Right lobe of liver (tissue), 6 donors: ENCODE measurements around the gene MED12L. TPM values are rescaled to one million over a fixed set of nuclear protein-coding genes. Genes with fewer than 3 reads are reported as not detected.

Experiments
- ATAC-seq, 4 donors: fragments of 200-7000 bp; cut with Tn5 transposase; one replicate each; pipeline ENCODE4 v1.9.1; 2020; ENCODE audit warnings: mild to moderate bottlenecking in 4 of 4, moderate library complexity in 4 of 4
- DNase-seq, 3 donors: peaks; one replicate each; pipeline ENCODE4 v3.0.0-alpha.2; 2020
- H3K27ac ChIP-seq, 3 donors: fragments of 200-600 bp; one replicate each; pipeline ENCODE4 v1.8.0; 2022
- H3K27me3 ChIP-seq, 2 donors: fragments of 200-600 bp; one replicate each; pipeline ENCODE4 v1.8.0; 2022
- H3K36me3 ChIP-seq, 4 donors: fragments of 200-600 bp; sonication (generic) in 1 of 4; one replicate each; pipeline versions ENCODE4 v1.5.1 to v1.8.0; 2017 to 2022; ENCODE audit warnings: control low read depth in 1 of 4
- H3K4me1 ChIP-seq, 4 donors: fragments of 200-600 bp; sonication (generic) in 1 of 4; one replicate each; pipeline versions ENCODE4 v1.5.1 to v1.8.0; 2017 to 2022; ENCODE audit warnings: control low read depth in 1 of 4
- H3K4me3 ChIP-seq, 3 donors: fragments of 200-600 bp; one replicate each; pipeline ENCODE4 v1.8.0; 2022
- H3K9me3 ChIP-seq, 4 donors: fragments of 200-600 bp; sonication (generic) in 1 of 4; one replicate each; pipeline versions ENCODE4 v1.5.1 to v1.8.0; 2017 to 2022; ENCODE audit warnings: control low read depth in 1 of 4
- CTCF ChIP-seq, 4 donors: fragments of 200-600 bp in 3 of 4; fragments of 450-650 bp in 1 of 4; IDR thresholded peaks; one replicate each; pipeline versions ENCODE4 v1.5.1 to v1.8.0; 2016 to 2022; ENCODE audit warnings: antibody characterized with exemption in 4 of 4, mild to moderate bottlenecking in 2 of 4
- POLR2A ChIP-seq: fragments of 450-650 bp; IDR thresholded peaks from one replicate; pipeline ENCODE4 v1.6.1; 2017; ENCODE audit warnings: antibody characterized with exemption, mild to moderate bottlenecking
- WGBS: methylation state at CpG from one replicate; pipeline ENCODE4 v1.1.6; 2018; ENCODE audit warnings: low coverage, low lambda C conversion rate; ENCODE audit not compliant: insufficient coverage; ENCODE audit errors: missing lambda C conversion rate; 5-methylcytosine and 5-hydroxymethylcytosine counted together
- intact Hi-C, 2 donors: fragments of 100-400 bp; cut with DNase I; formaldehyde crosslinking; loops; one replicate each; pipeline versions ENCODE4 v1.11.2 to v1.14.1; 2022
- total RNA-seq, 6 experiments: library from RNA; depleted of rRNA in 2 of 6; stranded (reverse); fragments of >200 nt in 2 of 6; fragmentation: NEBNext Ultra II Directional in 3 of 6; extraction: Animal tissue kit (Norgen Biotek cat#: 25700) in 3 of 6; gene quantifications; one replicate each; pipeline versions ENCODE4 v1.1.0 to v1.2.4, GENCODE V29; 2016 to 2023
- donor health status: DM: no; HTN: yes; CAD: no.
- donor health status: DM: no; HTN: no; CAD: no.
- donor health status: DM: no; HTN: no; CAD: no.
- donor health status: DM: no; HTN: yes; CAD: no.
- donor health status: DM: no; HTN: yes; CAD: no.

MED12L gene
- total RNA-seq, 6 experiments from 2014 or later: 0.04 to 0.64 (median 0.40) TPM

- Histone ChIP-seq H3K9me3 (no peaks in the 10 kb centered on the region), H3K4me3 (no peak overlapping the region), H3K36me3 (no peaks in the 10 kb centered on the region), H3K27ac (no peak overlapping the region), H3K27me3 (no peaks in the 10 kb centered on the region), H3K4me1 (no peaks in the 10 kb centered on the region)
- intact Hi-C loops: no loop called here
- no peak for TF ChIP-seq CTCF (IDR thresholded peaks at IDR 0.05)
- ATAC-seq (no peak), DNase-seq (no peak)
- 100% methylated on average over 2 of the region's 2 CpGs for WGBS
These were observed 228.7 kb downstream of the MED12L start for GRCh38 chr3:151314137-151314536.

DNA sequence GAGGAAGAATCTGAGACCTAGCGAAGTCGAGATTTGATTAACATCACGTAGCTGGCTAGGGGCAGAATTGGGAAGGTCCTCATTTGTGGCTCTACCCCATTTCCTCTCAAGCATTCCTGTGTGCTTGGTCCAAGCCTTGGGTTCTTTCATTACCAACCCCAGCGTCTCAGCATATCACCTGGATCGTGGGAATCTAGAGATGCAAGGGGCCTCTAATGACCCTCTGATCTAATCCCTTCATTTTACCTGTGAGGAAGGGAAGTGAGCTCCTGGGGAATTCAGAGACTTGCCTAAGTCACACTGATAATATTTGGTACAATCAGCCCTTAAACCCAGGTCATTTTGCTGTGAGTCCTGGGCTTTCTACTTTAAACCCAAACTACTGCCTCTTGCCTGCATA is 229.1 kb downstream of the MED12L start:
- Histone ChIP-seq H3K4me3 (no peak overlapping the region), H3K27ac (no peak overlapping the region), H3K9me3 (no peaks in the 10 kb centered on the region), H3K4me1 (no peaks in the 10 kb centered on the region), H3K27me3 (no peaks in the 10 kb centered on the region), H3K36me3 (no peaks in the 10 kb centered on the region)
- WGBS: 97% methylated on average over 5 of the region's 5 CpGs
- no peak for DNase-seq
- intact Hi-C loops: no loop called here
- ATAC-seq: no peak
- TF ChIP-seq CTCF (IDR thresholded peaks at IDR 0.05) (no peak), POLR2A (no peak)

GRCh38 chr3:151315136-151315535 is 229.7 kb downstream of the MED12L start:
- intact Hi-C loops: no loop called here
- H3K9me3 ChIP-seq: no peaks in the 10 kb centered on the region
- WGBS: 78% methylated on average over 2 of the region's 2 CpGs
- no peak overlapping the region for H3K27ac ChIP-seq
- H3K4me1 ChIP-seq: no peaks in the 10 kb centered on the region
- H3K36me3 ChIP-seq: no peaks in the 10 kb centered on the region
- H3K4me3 ChIP-seq: no peak overlapping the region
- ATAC-seq (no peak), DNase-seq (no peak)
- H3K27me3 ChIP-seq: no peaks in the 10 kb centered on the region
- no peak for TF ChIP-seq CTCF (IDR thresholded peaks at IDR 0.05)
- TF ChIP-seq POLR2A: no peak

DNA sequence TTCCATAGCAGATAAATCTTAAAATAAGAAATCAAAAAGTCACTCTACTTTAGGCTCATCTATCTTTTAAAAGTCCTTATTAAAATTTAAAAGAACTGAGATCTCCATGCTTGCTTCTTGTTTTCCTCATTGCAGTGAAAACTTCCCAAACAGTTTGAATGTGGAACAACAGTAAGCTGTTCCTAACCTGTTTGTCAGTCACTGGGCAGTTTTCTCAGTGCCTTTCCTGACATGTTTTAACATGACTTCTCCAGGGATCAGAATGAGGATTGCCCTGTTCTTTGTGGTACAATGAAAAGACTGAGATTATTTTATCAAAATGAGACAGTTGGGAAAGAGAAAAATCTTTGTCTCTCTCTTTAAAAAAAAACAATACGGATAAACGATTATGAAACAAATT is 230.4 kb downstream of the MED12L start:
- Histone ChIP-seq H3K4me1 (no peaks in the 10 kb centered on the region), H3K36me3 (no peaks in the 10 kb centered on the region), H3K27ac (no peak overlapping the region), H3K4me3 (no peak overlapping the region), H3K9me3 (no peaks in the 10 kb centered on the region), H3K27me3 (no peaks in the 10 kb centered on the region)
- no peak for TF ChIP-seq CTCF (IDR thresholded peaks at IDR 0.05)
- TF ChIP-seq POLR2A: no peak
- 89% methylated on average over 2 of the region's 2 CpGs for WGBS
- intact Hi-C loops: no loop called here
- DNase-seq (no peak), ATAC-seq (no peak)
